Spleen (tissue), 7 donors: ENCODE results near the gene QKI.

ENCODE experiments used
- POLR2A ChIP-seq, 3 donors: fragments of 450-650 bp; IDR thresholded peaks; one replicate each; pipeline ENCODE4 v1.5.1; 2017; ENCODE audit warnings: antibody characterized with exemption in 3 of 3, mild to moderate bottlenecking in 1 of 3
- TF ChIP-seq, protein P1 (sequence below), 11 experiments: fragments of 200-600 bp in 7 of 11; fragments of 450-650 bp in 4 of 11; sonication (generic) in 4 of 11; IDR thresholded peaks in 8 of 11; conservative IDR thresholded peaks in 3 of 11; 1 replicate in 7 of 11; 2 replicates in 4 of 11; pipeline versions ENCODE4 v1.4.0 to v1.8.0; 2016 to 2021; ENCODE audit warnings: antibody characterized with exemption in 11 of 11, inconsistent platforms in 4 of 11, mild to moderate bottlenecking in 1 of 11
- donor health status: DM: no; HTN: no; CAD: no; lungs with moderate emphysema.
- donor health status: DM: no; HTN: no; CAD: no.
- donor health status: DM: no; HTN: no; CAD: no.

- TF ChIP-seq POLR2A (IDR thresholded peaks at IDR 0.05) = no peak
- TF ChIP-seq, protein P1, sequence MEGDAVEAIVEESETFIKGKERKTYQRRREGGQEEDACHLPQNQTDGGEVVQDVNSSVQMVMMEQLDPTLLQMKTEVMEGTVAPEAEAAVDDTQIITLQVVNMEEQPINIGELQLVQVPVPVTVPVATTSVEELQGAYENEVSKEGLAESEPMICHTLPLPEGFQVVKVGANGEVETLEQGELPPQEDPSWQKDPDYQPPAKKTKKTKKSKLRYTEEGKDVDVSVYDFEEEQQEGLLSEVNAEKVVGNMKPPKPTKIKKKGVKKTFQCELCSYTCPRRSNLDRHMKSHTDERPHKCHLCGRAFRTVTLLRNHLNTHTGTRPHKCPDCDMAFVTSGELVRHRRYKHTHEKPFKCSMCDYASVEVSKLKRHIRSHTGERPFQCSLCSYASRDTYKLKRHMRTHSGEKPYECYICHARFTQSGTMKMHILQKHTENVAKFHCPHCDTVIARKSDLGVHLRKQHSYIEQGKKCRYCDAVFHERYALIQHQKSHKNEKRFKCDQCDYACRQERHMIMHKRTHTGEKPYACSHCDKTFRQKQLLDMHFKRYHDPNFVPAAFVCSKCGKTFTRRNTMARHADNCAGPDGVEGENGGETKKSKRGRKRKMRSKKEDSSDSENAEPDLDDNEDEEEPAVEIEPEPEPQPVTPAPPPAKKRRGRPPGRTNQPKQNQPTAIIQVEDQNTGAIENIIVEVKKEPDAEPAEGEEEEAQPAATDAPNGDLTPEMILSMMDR (IDR thresholded peaks at IDR 0.05 in 8 of 11, conservative IDR thresholded peaks at IDR 0.05 in 3 of 11) = no peak
Observed at GRCh38 chr6:163418311-163419029, 4.0 kb downstream of the QKI start.
